Thyroid gland (tissue), 4 donors: ENCODE results near the gene DDX56.

Experiments used
- POLR2A ChIP-seq, 2 donors: fragments of 450-650 bp; IDR thresholded peaks; one replicate each; pipeline ENCODE4 v1.6.1; 2017; ENCODE audit warnings: antibody characterized with exemption in 2 of 2, mild to moderate bottlenecking in 2 of 2, moderate library complexity in 1 of 2
- TF ChIP-seq, protein P1 (sequence below), 6 experiments: fragments of 200-600 bp in 3 of 6; fragments of 450-650 bp in 3 of 6; sonication (generic) in 3 of 6; IDR thresholded peaks; one replicate each; pipeline ENCODE4 v1.5.1; 2016 to 2019; ENCODE audit warnings: antibody characterized with exemption in 6 of 6, mild to moderate bottlenecking in 2 of 6, inconsistent platforms in 1 of 6, moderate library complexity in 1 of 6

DNA sequence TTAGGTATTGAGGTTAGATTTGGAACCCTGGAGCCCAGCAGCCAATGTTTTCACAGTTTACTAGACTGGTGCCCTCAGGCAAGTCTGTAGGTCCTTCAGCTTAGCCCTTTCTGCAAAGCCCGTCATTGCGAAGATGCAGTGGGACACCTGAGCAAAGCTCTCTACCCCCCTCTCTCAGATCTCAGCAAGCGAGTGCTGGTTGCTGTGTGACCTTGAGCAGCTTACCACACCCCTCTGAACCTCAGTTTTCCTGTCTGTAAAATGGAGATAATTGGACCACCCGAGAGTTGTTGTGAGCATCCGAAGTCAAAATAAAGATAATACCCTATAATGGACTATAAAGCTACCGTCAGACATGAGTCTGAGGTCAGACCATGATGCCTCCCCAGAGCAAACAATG, 36.3 kb downstream of the DDX56 start:
- TF ChIP-seq, protein P1, sequence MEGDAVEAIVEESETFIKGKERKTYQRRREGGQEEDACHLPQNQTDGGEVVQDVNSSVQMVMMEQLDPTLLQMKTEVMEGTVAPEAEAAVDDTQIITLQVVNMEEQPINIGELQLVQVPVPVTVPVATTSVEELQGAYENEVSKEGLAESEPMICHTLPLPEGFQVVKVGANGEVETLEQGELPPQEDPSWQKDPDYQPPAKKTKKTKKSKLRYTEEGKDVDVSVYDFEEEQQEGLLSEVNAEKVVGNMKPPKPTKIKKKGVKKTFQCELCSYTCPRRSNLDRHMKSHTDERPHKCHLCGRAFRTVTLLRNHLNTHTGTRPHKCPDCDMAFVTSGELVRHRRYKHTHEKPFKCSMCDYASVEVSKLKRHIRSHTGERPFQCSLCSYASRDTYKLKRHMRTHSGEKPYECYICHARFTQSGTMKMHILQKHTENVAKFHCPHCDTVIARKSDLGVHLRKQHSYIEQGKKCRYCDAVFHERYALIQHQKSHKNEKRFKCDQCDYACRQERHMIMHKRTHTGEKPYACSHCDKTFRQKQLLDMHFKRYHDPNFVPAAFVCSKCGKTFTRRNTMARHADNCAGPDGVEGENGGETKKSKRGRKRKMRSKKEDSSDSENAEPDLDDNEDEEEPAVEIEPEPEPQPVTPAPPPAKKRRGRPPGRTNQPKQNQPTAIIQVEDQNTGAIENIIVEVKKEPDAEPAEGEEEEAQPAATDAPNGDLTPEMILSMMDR (IDR thresholded peaks at IDR 0.05): no peak
- no peak for TF ChIP-seq POLR2A (IDR thresholded peaks at IDR 0.05)
